ENCODE measurements around the gene ALDH2. TPM values are rescaled to one million over a fixed set of nuclear protein-coding genes. Genes with fewer than 3 reads are reported as not detected.
"Not testable (repeated sequence)": the region's sequence is repeated elsewhere in the genome, so short reads cannot be mapped to it uniquely, and the experiment has no call there.

Gene ALDH2
- total RNA-seq, 1 donor from 2014 or later: 3.2 TPM

DNA sequence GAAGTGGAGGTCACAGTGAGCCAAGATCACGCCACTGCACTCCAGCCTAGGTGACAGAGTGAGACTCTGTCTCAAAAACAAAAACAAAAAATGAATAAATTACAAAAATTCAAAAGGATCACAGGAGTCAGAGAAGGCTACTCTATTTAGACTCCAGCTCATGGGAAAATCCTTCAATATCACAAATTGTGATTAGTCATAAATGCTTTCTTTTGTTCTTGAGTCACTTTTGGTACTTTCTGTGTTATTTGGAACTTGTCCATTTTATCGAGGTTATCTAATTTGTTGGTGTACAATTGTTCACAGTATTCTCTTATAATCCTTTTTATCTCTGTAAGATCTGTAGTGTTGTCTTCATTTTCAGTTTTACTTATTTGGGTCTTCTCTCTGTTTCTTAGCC is 18.9 kb downstream of the ALDH2 start:
- no peak for DNase-seq (ENCODE audit: low read depth)

DNA sequence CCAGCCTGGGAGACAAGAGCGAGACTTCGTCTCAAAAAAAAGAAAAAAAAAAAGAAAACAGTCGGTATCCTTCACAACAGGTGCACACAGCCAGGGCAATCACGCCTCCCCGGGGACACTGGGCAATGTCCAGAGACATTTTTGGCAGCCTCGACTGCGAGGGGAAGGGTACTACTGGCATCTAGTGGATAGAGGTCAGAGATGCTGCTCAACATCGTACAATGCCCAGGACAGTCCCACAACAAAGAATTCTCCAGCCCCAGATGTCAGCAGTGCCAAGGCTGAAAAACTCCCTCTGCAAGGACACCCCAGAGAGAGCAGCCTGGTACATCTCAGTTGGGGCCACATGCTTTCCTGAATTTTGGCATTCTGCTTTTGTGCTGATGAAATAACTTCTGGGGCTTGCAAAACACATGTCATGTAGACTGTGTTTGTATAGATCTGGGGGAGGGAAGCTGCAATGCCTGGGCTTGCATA is 21.5 kb downstream of the ALDH2 start:
- DNase-seq (ENCODE audit: low read depth): peak; percentile 63

DNA sequence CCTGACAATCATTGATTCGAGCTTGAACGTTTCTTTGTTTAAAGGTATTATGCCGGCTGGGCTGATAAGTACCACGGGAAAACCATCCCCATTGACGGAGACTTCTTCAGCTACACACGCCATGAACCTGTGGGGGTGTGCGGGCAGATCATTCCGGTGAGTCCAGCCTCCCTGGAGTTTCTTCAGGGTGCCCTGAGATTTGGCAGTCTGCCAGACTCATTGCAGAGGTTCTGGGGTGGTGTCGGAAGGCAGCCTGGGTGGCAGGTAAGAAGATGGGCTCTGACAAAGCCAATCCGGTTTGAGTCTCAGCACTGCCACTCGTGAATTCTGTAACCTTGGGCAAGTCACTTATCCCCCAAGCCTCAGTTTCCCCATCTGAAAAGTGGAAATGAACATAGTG is 23.0 kb downstream of the ALDH2 start:
- DNase-seq (ENCODE audit: low read depth): no peak

DNA sequence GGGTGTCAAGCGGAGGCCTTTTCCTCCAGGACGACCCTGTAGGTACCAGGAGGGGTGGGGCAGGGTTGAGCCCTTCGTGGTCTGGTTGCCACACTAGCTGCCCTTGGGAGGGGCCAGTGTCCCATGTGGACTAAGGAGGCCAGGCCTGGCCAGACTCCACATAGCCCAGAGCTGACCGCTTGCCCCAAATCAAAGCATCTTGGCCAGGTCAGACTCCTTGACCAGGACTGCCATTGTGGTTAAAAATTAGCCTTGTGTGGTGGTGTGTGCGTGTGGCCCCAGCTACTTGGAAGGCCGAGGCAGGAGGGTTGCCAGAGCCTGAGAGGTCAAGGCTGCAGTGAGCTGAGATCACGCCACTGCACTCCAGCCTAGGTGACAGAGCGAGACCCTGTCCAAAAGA is 24.8 kb downstream of the ALDH2 start:
- DNase-seq (ENCODE audit: low read depth): no peak

GRCh38 chr12:111792155-111792855 is 25.6 kb downstream of the ALDH2 start:
- DNase-seq (ENCODE audit: low read depth): no peak

- no peak for DNase-seq (ENCODE audit: low read depth)
These were observed 26.1 kb downstream of the ALDH2 start for GRCh38 chr12:111792856-111793235.

- DNase-seq (ENCODE audit: low read depth): no peak
These were observed 31.4 kb downstream of the ALDH2 start for GRCh38 chr12:111798182-111798581.

DNA sequence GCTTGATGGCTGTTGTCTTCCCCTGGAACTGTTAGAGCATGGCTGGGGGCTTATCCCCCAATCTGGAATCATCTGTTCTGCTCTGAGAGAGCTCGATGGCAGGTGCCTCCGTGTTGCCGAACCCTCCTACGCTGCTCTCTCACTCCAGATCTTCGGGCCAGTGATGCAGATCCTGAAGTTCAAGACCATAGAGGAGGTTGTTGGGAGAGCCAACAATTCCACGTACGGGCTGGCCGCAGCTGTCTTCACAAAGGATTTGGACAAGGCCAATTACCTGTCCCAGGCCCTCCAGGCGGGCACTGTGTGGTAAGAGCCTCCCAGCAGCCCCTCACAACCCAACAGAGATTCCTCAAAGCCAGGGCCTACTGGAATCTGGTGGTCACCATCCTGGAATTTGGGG is 33.0 kb downstream of the ALDH2 start:
- no peak for DNase-seq (ENCODE audit: low read depth)

- no peak for DNase-seq (ENCODE audit: low read depth)
These were observed 36.4 kb downstream of the ALDH2 start for GRCh38 chr12:111803038-111803626.

DNA sequence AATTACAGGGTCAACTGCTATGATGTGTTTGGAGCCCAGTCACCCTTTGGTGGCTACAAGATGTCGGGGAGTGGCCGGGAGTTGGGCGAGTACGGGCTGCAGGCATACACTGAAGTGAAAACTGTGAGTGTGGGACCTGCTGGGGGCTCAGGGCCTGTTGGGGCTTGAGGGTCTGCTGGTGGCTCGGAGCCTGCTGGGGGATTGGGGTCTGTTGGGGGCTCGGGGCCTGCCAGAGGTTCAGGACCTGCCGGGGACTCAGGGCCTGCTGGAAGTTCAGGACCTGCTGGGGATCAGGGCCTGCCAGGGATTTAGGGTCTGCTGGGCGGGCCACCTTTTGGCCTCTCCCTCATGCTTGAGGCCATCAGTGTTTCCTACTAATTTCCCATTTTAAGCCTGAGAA is 37.1 kb downstream of the ALDH2 start:
- no peak for DNase-seq (ENCODE audit: low read depth)

DNA sequence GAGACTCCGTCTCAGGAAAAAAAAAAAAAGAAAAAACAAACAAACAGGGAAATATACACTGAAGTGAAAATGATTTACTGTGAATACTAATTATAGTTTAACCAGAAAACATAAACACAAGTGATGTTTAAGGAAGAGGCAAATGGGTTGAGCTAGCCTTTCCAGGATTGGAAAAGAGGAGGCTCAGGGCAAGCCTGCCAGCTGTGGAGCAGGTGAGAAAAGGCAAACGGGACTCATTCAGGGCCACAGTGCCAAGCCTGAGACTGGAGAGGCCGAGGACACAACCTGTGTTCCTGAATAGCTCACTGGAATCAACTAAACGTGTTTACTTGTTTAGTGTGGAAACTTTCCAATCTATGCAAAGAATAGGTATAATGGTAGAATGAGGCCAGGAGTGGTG is 39.6 kb downstream of the ALDH2 start:
- no peak for DNase-seq (ENCODE audit: low read depth)

DNA sequence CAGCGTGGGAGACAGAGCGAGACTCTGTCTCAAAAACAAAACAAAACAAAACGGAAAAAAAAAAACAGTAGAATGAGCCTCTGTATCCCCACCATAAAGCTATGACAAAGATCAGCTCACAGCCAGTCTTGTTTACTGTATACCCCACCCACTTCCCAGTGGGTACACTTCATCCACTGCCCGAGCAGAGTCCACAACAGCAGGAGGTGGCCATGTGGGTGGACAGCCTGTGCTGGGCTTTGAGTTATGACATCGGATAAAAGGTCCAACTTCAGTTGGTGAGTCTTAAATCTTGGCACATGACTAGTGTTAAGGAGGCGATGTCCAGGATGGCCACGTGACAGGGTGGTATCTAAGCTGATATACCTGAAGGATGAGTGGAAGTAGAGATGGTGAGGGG is 40.5 kb downstream of the ALDH2 start:
- no peak for DNase-seq (ENCODE audit: low read depth)

- peak; percentile 84 for DNase-seq (ENCODE audit: low read depth)
These were observed 46.4 kb downstream of the ALDH2 start for GRCh38 chr12:111812881-111813741.

GRCh38 chr12:111816065-111816615 is 49.4 kb downstream of the ALDH2 start:
- no peak for DNase-seq (ENCODE audit: low read depth)

DNA sequence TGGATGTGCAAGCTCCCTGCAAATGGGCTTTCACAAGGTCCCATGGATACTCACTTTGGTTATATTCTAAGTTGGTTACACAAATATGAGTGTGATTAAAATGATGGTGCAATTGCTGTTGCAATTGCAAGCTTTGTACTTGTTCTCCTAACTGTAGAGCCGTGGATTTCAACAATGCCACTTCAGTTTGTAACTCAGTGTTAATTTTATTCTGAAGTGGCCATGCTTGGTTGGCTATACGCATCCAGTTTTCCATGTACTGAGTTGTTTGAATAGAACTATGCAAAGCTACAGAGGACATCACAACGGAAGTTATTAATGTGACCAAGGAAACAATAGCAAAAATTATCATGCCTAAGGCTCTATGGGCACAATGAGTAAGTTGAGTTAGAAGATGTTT is 50.2 kb downstream of the ALDH2 start:
- not testable (repeated sequence) for DNase-seq (ENCODE audit: low read depth)

DNA sequence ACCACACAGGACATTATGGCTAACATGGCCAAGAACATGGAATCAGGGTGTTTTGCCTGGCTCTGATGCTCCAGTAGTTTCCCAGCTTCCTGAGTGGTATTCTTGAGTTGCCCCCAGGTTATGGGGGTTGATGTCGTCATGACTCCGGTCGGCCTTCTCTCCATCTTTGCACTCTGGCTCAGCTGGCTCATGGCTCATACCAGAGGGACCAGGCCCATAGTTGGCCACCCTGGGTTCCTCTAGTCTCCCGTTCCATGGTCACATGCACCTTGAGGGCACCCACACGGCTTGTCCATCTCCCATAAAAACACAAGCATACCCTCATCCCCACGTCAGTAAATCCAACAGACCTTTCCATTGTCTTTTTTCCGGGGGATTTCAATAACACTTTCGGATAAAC is 51.6 kb downstream of the ALDH2 start:
- no peak for DNase-seq (ENCODE audit: low read depth)

- peak; percentile 8 for DNase-seq (ENCODE audit: low read depth)
These were observed 52.7 kb downstream of the ALDH2 start for GRCh38 chr12:111819191-111820158.

DNA sequence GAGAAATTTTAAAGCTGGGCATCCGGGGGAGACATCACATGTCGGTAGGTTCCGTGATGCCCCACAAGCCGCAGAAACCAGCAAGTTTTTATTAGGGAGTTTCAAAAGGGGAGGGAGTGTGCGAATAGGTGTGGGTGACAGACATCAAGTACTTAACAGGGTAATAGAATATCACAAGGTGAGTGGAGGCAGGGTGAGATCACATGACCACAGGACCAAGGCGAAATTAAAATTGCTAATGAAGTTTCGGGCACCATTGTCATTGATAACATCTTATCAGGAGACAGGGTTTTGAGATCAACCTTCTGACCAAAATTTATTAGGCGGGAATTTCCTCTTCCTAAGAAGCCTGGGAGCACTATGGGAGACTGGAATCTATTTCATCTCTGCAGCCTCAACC is 54.1 kb downstream of the ALDH2 start:
- DNase-seq (ENCODE audit: low read depth): not testable (repeated sequence)

- no peak for DNase-seq (ENCODE audit: low read depth)
These were observed 56.2 kb downstream of the ALDH2 start for GRCh38 chr12:111822886-111823285.

GRCh38 chr12:111823891-111824290 is 57.2 kb downstream of the ALDH2 start:
- DNase-seq (ENCODE audit: low read depth): no peak

GRCh38 chr12:111824312-111824711 is 57.6 kb downstream of the ALDH2 start:
- DNase-seq (ENCODE audit: low read depth): not testable (repeated sequence)

All from myocyte (in vitro differentiated cells).